Motor neuron (in vitro differentiated cells): ENCODE measurements around the gene EFHC2. TPM values are rescaled to one million over a fixed set of nuclear protein-coding genes. Genes with fewer than 3 reads are reported as not detected.

Experiments used
- ATAC-seq, 8 experiments: fragments of 200-7000 bp; cut with Tn5 transposase; replicated peaks in 6 of 8; 2 replicates each; pipeline ENCODE4 v1.8.0; 2021; ENCODE audit warnings: mild to moderate bottlenecking in 8 of 8, moderate library complexity in 8 of 8
- H3K27ac ChIP-seq, 2 donors: fragments of 250-450 bp; sonication (Bioruptor Pico); 2 replicates each; pipeline ENCODE4 v1.9.0; 2021; ENCODE audit warnings: antibody characterized with exemption in 2 of 2, mild to moderate bottlenecking in 2 of 2, moderate library complexity in 1 of 2
- H3K4me1 ChIP-seq, 2 donors: fragments of 250-450 bp; sonication (Bioruptor Pico); replicated peaks in 1 of 2; 2 replicates each; pipeline ENCODE4 v1.6.1; 2021; ENCODE audit warnings: antibody characterized with exemption in 2 of 2, mild to moderate bottlenecking in 2 of 2, moderate library complexity in 1 of 2
- H3K4me3 ChIP-seq, 5 donors: fragments of 250-450 bp; sonication (Bioruptor Pico); 2 replicates each; pipeline ENCODE4 v1.9.0; 2021; ENCODE audit warnings: antibody characterized with exemption in 5 of 5, mild to moderate bottlenecking in 5 of 5, moderate library complexity in 4 of 5
- WGBS, 10 experiments: fragments of 450-650 bp; shearing (Covaris generic); methylation state at CpG; one replicate each; pipeline ENCODE4 v1.0.0; 2022; 5-methylcytosine and 5-hydroxymethylcytosine counted together
- in situ Hi-C, 9 experiments: fragments of 400-800 bp; cut with MboI; loops; one replicate each; pipeline ENCODE4 v1.15.0; 2021; ENCODE audit warnings: low sequenced_read_pairs in 9 of 9, low pct_unique_long_range_greater_than_20kb in 2 of 9; ENCODE audit not compliant: unreplicated experiment in 9 of 9
- total RNA-seq, 8 experiments: library from RNA; unstranded; fragments of 300-600 nt; gene quantifications; 2 replicates each; pipeline versions ENCODE4 v1.2.3 to v1.2.4, GENCODE V29; 2022

Gene EFHC2
- total RNA-seq, 8 experiments from 2014 or later, result 0.41 to 14.3 (median 0.92) TPM; not detected in 1

DNA sequence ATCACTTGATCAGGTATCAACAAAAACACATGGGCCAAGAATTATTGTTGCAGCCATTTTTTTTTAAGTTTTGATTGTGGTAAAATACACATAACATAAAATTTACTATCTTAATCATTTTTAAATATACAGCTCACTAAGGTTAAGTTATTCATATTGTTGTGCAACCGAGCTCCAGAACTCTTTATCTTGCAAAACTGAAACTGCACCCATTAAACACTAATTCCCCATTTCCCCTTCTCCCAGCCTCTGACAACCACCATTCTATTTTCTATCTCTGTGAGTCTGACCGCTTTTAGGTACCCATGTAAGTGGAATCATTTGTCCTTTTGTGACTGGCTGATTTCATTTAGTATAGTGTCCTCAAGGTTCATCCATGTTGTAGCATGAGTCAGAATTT is 244.1 kb downstream of the EFHC2 start:
- H3K27ac ChIP-seq, result no peak overlapping the region
- ATAC-seq, result no peak
- WGBS, 10 experiments, result 16 to 92% (median 31%) methylated on average over 1 to 2 of the region's 2 CpGs; no CpG with 5 or more reads in 6 of the 10 experiments
- in situ Hi-C loops, result loop anchor here in 1 of 9 experiments (25.0 kb wide), 2 partner anchors 112 to 113 kb away; no protein-coding TSS in a partner anchor
- H3K4me1 ChIP-seq, result no peaks in the 10 kb centered on the region
- no peak overlapping the region for H3K4me3 ChIP-seq

Other genes starting within 250 kb of the EFHC2 start
- gene FUNDC1, start 199.2 kb upstream of the EFHC2 start, total RNA-seq, result 10 to 100 TPM; 11.2 to 34.3 (median 17.2) TPM